Left renal pelvis (tissue), 4 donors: ENCODE data around the gene FBXO17. TPM values are rescaled to one million over a fixed set of nuclear protein-coding genes. Genes with fewer than 3 reads are reported as not detected.
A peak's percentile ranks its signal among the peaks of the same experiment; 100 is the strongest.
"Not testable (repeated sequence)": the region's sequence is repeated elsewhere in the genome, so short reads cannot be mapped to it uniquely, and the experiment has no call there.

Experiments used
- DNase-seq, 4 donors: peaks; one replicate each; pipeline ENCODE4 v3.0.0-alpha.2; 2013; ENCODE audit warnings: low read depth in 4 of 4, low spot score in 3 of 4
- polyA plus RNA-seq, 4 donors: library from polyadenylated mRNA; unstranded; fragments of 120-200 nt; gene quantifications; one replicate each; pipeline ENCODE4 v1.2.1, GENCODE V29; 2013; ENCODE audit not compliant: insufficient read length in 4 of 4

FBXO17 gene
- polyA plus RNA-seq, 4 donors = 40.2 to 86.3 (median 60.3) TPM

DNA sequence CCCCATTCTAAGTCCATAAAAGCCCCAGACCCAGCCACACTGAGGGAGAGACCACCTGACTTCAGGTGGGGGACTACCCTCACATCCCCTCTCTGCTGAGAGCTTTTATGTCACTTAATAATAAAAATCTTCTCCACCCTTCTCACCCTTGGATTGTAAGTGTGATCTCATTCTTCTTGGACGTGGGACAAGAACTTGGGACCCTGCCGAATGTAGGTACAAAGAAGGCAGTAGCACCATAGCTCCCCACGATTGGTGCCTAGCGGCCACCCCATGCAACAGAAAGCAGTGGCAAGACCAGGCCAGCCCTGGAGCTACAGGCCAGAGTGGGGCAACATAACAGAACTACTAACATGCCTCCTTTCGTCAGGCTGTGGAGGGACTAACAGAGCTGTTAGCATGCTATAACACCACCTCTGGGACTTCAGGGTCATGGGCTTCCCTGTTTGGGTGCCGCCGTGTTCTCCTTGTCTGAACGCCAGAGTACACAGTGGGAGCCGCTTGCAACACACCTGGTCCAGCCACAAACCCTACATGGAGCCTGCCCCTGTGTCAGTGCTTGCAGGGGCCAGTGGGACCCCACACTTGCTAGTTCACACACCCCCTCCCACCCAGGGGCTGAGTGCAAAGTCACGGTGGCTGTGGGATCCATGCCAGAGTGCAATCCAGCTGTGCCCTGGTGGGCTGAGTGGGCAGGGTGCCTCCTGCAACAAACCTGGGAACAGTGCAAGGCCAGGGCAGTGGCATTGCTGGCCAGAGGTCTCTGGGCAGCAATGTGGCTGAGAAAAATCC is 5.2 kb upstream of the FBXO17 start:
- DNase-seq = no peak

DNA sequence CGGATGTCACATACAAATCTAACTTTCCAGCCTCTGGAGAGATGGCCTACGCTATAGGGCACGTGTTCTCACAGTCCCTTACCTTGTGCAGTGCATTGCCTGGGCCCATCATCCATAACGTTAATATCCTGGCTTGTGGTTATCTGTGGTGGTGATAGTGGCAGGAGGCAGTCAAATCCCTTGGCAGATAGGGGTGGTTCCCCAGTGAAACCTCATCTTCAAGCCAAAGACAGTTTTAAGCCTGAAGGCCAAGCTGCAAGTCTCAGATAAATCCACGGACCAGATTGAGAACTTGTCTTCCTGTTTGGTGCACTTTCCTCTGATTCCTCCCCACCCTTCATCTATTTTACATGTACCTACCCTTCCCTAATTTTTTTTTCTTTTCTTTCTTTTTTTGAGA is 4.3 kb upstream of the FBXO17 start:
- no peak for DNase-seq

DNA sequence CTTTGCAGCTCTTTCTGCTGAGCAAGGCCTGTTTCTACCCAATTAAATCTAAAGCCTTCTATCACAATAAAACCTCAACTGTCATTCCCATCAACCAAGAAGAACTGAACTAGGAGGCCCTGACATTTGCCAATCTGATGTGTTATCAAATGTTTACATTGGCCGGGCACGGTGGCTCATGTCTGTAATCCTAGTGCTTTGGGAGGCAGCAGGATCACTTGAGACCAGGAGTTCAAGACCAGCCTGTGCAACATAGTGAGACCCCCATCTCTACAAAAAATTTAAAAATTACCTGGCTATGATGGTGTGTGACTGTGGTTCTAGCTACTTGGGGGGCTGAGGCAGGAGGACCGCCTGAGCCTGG is 2.8 kb upstream of the FBXO17 start:
- no peak for DNase-seq

DNA sequence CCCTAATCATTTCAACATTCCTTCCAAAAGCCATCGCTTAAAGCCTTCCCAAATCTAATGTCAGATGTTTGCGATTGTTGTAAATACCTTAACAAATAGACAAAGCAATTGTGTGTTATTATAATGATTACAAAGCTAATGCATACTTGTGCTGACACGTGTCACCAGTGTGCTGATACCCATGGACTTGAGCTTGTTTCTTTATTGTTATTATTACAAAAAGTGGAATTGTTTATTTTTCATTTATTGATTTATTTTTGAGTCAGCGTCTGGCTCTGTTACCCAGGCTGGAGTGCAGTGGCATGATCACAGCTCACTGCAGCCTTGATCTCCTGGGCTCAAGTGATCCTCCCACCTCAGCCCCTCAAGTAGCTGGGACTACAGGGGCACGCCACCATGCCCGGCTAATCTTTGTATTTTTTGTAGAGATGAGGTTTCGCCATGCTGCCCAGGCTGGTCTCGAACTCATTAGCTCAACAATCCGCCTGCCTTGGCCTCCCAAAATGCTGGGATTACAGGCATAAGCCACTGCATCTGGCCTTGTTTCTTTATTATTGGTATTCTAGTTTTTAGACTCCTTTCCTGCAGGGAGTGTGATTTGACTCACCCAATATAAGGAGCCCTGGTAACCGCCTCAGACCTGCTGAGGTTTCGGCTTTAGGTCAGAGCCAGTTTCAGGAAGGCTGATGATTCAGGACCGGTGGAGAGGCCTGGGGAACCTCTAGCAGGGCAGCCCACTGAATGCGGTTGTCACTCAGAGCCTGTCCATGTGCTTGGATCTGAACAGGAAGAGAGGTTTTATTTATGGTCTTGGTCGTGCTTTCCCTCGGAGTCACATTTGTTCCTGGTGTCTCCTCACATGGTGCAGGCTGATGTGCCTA is 2.1 kb upstream of the FBXO17 start:
- no peak for DNase-seq

DNA sequence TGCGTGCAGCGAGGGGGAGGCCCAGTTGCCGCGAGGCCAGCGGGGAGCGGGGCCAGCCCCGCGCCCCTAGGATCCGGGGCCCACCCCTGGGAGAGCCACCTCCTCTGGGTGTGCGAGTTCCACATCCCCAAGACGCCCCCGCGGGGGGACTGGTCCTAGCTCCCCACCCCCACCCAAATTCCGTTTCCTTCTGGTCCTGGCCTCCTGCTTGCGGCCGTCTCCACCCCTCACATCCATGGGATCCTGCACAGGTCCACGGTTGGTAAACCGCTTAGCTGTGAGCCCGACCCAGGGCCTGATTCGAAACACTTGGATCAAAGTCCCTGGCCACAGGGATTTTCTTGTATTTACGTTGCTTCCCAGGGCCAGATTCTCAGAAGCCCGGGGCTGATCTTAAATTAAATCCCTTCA is 324 bp upstream of the FBXO17 start:
- DNase-seq = peak in 3 of 4 donors; percentile 41 to 52 (median 47)

DNA sequence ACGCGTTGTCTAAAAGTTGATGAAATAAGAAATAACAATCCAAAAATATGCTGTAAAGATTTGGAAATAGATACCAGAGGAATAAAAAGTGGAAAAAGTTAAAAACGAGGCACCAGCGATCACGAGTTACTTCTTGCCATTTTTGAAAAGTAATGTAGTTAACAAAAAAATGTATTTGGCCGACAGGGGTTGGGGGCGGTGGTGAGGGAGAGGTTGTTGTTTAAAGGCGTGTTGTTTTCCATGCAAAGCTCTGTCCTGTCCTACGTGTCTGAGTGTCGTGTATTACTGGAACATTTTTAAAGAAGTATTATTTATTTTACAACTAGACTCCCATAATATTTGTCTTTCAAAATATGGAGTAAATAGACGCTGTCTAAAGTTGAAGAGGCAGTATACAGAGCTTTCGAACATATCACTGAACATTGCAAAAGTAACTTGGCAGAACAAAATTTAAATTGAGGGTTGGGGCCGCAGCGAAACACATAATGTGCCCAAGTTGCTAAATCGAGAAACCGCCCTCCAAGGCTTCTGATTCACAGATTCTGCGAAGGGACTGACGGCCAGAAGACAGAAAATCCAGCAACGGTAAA is 823 bp downstream of the FBXO17 start:
- no peak for DNase-seq

DNA sequence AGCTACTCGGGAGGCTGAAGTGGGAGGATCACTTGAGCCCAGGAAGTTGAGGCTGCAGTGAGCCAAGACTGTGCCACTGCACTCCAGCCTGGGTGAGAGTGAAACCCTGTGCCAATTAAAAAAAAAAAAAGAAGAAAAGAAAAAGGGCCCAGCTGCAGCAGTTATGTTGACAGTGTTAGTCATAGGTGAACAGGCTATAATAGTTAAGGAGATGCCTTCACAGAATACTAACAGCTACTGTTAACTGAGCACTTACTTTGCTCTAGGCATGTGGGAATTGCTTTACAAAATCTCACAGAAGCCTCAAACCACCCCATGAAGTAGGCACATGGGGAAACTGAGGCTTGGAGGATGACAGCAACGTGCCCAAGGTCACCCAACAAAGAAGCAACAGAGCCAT is 3.9 kb downstream of the FBXO17 start:
- DNase-seq = no peak

DNA sequence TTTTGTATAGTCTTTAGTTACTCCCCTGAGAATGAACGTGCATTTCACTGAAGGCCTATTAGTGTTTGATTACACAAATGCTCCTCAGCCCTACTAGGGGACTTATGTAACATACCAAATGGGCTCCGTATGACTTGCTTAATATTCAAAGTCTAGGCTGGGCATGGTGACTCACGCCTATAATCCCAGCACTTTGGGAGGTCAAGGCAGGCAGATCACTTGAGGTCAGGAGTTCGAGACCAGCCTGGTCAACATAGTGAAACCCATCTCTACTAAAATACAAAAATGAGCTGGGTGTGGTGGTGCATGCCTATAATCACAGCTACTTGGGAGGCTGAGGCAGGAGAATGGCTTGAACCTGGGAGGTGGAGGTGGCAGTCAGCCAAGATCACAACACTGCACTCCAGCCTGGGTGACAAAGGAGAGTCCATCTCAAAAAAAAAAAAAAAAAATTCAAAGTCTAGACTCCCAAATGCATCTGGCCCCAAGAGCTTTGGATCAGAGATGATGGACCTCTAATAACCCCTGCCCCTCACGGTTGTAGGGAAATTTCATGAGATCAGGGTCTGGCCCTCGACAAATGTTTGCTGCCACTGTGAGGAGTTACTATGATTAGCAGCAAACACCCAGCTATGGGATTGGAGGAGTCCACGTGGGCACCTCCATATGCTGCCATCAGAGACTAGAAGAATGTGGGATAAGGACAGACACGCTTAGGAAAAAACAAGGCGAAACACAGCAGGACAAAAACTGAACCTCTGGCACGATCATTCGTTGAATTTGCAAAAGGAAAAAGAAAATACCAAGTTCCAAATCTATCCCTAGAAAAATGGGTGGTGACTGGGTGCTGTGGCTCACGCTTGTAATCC is 4.6 kb downstream of the FBXO17 start:
- no peak for DNase-seq

DNA sequence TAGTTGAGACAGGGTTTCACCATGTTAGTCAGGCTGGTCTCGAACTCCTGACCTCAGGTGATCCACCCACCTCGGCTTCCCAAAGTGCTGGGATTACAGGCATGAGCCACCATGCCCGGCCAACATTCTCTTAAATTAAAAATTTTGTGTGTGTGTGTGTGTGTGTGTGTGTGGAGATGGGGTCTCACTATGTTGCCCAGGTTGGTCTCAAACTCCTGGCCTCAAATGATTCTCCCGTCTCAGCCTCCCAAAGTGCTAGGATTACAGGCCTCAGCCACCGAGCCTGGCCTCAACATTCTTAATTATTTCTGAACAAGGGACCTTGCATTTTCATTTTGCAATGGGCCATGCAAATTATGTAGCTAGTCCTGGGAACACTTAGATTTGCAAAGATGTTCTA is 9.4 kb downstream of the FBXO17 start:
- DNase-seq = not testable (repeated sequence)

DNA sequence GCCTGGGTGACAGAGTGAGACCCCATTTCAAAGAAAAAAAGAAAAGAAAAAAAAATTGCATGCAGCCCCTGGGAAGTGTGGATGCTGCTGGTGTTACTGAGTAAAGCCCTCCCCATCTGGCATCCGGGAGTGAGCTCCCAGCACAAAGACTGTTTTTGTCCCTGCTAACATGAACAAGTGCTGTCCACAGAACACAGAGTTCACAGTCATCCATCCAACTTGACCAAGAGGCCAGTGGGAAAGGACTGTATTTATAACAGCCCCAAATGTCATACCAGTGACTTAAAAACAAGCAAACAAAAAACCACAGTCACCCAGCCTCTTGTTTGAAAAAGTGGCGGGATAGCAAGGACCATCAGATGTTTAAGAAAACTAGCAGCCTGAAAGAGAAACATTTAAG is 10.8 kb downstream of the FBXO17 start:
- DNase-seq = no peak

DNA sequence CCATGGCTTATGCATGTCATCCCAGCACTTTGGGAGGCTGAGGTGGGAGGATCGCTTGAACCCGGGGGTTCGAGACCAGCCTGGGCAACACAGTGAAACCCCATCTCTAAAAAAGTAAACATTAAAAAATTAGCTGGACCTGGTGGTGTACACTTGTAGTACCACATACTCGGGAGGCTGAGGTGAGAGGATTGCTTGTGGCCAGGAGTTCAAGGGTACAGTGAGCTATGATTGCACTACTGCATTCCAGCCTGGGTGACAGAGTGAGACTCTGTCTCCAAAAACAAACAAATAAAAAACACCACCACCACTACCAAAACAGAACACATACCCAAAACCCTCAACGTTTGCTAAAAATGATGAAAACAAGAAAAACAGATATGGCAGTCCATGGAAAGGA is 15.9 kb downstream of the FBXO17 start:
- no peak for DNase-seq

DNA sequence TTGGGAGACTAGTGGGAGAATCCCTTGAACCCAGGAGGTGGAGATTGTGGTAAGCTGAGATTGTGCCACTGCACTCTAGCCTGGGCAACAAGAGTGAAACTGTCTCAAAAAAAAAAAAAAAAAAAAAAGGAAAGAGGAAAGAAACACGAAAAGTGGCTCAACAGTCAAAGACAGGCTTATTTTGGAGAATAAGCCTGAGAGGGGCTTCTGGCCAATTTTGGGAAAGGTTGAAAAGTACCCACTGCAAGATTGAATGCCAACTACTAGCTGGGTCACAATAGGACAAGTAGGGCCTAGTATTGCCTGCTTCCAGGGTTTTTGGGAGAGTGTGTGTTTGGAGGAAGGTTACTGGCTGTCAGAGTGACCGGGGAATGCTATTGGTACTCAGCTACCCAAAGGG is 17.2 kb downstream of the FBXO17 start:
- DNase-seq = no peak

DNA sequence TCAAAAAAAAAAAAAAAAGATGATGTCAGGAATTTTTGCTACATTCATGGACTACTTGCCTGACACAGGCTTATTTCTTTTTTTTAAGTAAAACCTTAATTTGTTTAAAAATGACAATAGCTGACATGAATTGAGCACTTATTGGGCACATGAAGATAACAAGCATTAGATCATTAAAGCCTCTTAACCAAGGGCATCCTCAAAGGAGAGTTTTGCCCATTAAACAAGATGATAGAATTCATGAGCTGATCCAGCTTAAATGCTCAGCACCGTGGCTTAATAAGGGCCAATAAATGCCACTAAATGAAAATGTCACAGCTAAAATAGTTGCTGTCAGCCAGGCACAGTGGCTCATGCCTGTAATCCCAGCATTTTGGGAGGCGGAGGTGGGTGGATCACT is 19.3 kb downstream of the FBXO17 start:
- DNase-seq = no peak

DNA sequence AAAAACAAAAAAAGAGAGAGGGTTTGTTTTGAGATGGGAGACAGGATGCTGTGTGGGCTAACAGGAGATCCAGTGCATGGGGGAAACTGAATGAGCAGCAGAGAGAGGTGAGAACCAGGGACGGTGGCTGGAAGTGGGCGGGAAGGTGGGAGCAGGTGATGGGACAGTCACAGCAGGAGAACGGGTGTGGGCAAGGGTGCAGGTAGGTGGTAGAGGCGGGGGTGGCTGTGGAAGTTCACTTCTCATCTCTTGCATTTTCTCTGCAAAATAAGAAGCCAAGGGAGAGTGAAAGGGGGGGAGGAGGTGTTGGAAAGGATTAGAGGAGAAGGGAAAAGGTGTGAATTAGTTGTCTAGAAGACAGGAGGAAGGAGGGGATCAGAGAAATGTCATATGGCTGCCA is 21.9 kb downstream of the FBXO17 start:
- DNase-seq = no peak

DNA sequence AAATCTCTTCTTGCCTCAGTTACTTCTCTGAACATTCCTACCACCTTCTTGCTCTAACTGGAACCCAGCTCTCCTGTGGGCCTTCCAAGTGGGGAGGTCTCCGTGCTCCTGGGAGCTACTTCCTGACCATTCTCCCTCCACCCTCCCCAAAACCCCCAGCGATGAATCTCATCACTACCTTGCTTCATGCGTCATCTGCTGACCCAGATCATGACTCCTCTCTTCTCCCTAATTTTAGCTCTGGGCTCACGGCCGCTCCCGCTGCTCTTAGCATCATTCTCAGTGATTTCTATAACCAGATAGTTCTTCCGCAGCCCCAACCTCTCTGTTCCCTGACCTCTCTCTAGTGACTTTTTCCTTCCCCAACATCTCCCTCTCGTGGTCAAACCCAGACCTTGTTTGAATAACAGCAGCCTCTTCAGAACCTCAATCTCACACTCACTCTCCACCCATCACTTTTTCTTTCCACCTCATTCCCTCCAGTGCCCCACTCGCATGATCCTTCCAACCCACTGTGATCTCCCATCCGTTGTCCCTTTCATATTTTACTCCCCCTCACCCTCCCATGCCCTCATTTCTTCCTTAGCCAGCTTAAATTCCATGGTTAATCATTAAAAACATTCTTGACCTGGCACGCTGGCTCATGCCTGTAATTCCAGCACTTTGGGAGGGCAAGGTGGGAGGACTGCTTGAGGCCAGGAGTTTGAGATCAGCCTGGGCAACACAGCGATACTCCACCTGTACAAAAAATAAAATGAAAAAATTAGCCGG is 23.0 kb downstream of the FBXO17 start:
- DNase-seq = peak in 3 of 4 donors; percentile 59 to 63 (median 59)

DNA sequence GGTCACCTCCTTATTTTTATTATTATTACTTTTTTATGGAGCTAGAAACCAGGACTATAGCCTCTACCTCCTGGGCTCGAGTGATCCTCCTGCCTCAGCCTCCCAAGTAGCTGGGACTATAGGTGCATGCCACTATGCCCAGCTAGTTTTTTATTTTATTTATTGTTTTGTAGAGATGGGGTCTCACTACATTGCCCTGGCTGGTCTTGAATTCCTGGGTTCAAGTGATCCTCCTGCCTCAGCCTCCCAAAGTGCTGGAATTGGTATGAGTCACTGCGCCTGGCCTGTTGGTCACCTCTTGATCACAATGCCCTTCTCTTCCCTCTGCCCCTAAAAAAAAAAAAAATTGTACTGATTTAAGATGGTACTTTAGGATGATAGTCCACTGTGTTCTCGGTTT is 24.4 kb downstream of the FBXO17 start:
- no peak for DNase-seq

DNA sequence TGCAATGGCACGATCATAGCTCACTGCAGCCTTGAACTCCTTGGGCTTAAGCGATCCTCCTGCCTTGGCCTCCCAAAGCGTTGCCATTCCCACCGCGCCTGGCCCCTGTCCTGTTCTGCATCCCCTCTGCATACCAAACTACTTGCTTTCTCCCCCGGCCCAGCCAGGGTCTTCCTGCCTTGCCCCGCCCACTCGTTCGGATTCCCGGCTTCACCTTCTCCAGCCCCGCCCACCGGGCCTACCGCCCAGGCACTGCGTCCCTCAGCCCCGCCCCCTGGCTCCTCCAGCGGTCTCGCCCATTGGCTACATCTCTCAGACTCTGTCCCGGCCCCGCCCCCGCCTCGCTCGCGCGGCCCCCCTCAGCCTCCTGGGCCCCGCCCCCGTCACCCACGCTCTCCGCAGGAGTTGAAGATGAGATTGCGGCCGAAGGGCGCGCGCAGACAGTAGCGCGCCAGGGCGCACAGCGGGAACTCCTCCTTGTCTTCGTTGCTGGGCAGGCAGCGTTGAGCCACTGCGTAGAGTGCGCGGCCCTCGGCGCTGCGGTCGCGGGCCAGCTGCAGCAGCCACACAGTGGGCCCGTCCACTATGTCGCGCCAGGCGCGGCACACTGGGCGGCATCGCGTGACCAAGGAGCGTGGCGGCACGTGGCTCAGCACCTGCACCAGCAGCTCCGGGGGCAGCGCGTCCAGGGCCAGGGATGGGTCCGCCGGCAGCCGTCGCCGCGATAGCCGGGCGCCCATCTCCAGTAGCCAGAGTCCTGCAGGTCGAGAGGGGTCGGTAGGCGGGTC is 25.8 kb downstream of the FBXO17 start:
- DNase-seq = peak; percentile 55 to 75 (median 68)

DNA sequence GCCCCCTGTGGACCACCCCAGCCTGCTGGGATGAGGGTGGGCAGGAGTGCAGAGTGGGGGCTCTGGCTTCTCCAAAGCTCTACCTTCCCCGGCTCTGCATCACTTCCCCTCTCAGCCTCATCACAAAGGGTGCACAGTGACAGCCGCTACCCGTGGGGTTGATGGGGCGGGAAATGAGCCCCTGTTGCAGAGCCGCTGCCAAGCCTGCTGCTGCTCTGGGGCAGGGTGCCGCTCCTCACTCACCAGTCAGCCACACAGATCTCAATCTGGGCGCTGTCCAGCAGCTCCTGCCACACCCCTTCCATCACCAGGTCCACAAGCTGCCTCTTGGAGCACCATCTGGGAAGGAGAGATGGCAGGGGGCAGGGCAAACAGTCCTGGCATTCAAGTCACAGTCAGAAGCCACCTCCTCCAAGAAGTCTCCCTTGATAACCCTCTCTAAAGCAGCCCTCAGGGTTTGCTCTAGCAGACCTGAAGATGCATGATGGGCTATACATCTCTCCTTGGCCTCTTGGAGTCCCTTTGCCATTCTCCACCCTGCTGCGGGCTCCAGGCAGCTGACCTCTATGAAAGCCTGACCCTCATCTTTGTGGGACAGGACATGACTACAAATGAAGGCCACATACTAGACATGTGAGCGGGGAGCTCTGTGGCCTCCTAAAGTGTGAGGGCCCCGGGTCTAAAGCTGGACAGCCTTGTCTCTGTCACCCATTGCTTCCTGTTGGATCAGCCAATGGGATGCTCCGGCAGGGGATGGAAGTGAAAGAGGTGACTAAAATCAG is 29.1 kb downstream of the FBXO17 start:
- DNase-seq = no peak
